Smooth muscle cell (in vitro differentiated cells): Measurements from ENCODE around the gene LPAR3. TPM values are rescaled to one million over a fixed set of nuclear protein-coding genes. Genes with fewer than 3 reads are reported as not detected.

ENCODE experiments used
- DNase-seq: peaks from one replicate; lab custom pipeline; 2025; ENCODE audit not compliant: unreplicated experiment; lab: John Stamatoyannopoulos, UW
- H2AFZ ChIP-seq: fragments of 200-600 bp; sonication (generic); 2 replicates; pipeline ENCODE4 v1.6.0; 2016; ENCODE audit warnings: antibody characterized with exemption, low read depth, mild to moderate bottlenecking
- H3F3A ChIP-seq: fragments of 200-600 bp; sonication (generic); 2 replicates; pipeline ENCODE4 v1.6.0; 2017; ENCODE audit warnings: antibody characterized with exemption, low read depth
- H3K27ac ChIP-seq: fragments of 200-600 bp; sonication (generic); 2 replicates; pipeline ENCODE4 v1.5.1; 2016; ENCODE audit warnings: low read depth, mild to moderate bottlenecking
- H3K27me3 ChIP-seq: fragments of 200-600 bp; sonication (generic); 2 replicates; pipeline ENCODE4 v1.6.1; 2016; ENCODE audit warnings: low read depth, mild to moderate bottlenecking
- H3K36me3 ChIP-seq: fragments of 200-600 bp; sonication (generic); 2 replicates; pipeline ENCODE4 v1.5.1; 2016; ENCODE audit warnings: low read depth
- H3K4me1 ChIP-seq: fragments of 200-600 bp; sonication (generic); 2 replicates; pipeline ENCODE4 v1.5.1; 2016; ENCODE audit warnings: low read depth
- H3K4me2 ChIP-seq: fragments of 200-600 bp; sonication (generic); 2 replicates; pipeline ENCODE4 v1.6.0; 2016; ENCODE audit warnings: mild to moderate bottlenecking
- H3K4me3 ChIP-seq: fragments of 200-600 bp; sonication (generic); 2 replicates; pipeline ENCODE4 v1.5.1; 2016; ENCODE audit warnings: mild to moderate bottlenecking
- H3K79me2 ChIP-seq: fragments of 200-600 bp; sonication (generic); 2 replicates; pipeline ENCODE4 v1.6.0; 2016; ENCODE audit warnings: low read depth, mild to moderate bottlenecking
- H3K9ac ChIP-seq: fragments of 200-600 bp; sonication (generic); 2 replicates; pipeline ENCODE4 v1.6.0; 2016; ENCODE audit warnings: low read depth
- H3K9me3 ChIP-seq: fragments of 200-600 bp; sonication (generic); replicated peaks from 2 replicates; pipeline ENCODE4 v1.5.1; 2016; ENCODE audit warnings: low read depth
- H4K20me1 ChIP-seq: fragments of 200-600 bp; sonication (generic); 2 replicates; pipeline ENCODE4 v1.6.0; 2016; ENCODE audit warnings: low read depth
- CTCF ChIP-seq: fragments of 200-600 bp; sonication (generic); IDR thresholded peaks from 2 replicates; pipeline ENCODE4 v1.5.1; 2017; ENCODE audit warnings: borderline replicate concordance, mild to moderate bottlenecking, antibody characterized with exemption; ENCODE audit not compliant: insufficient read depth, poor library complexity, severe bottlenecking
- WGBS: methylation state at CpG from one replicate; pipeline ENCODE4 v1.1.7; 2016; ENCODE audit warnings: low lambda C conversion rate; 5-methylcytosine and 5-hydroxymethylcytosine counted together
- polyA plus RNA-seq: library from polyadenylated mRNA; unstranded; fragments of >200 nt; fragmentation: Nextera tagmentation; extraction: Ambion mirVana; gene quantifications from 2 replicates; pipeline ENCODE4 v1.2.1, GENCODE V29; 2016
- total RNA-seq: library from RNA; depleted of rRNA; stranded (reverse); fragments of >200 nt; gene quantifications from 2 replicates; pipeline ENCODE4 v1.2.3, GENCODE V29; 2014

The LPAR3 gene
- total and polyA plus RNA-seq, 2 experiments from 2014 or later, result 0.78 to 0.94 TPM

- WGBS, result 80% methylated on average over 3 of the region's 3 CpGs
Observed at GRCh38 chr1:84827976-84828375, 65.0 kb downstream of the LPAR3 start.

GRCh38 chr1:84827555-84827954, 65.5 kb downstream of the LPAR3 start:
- no peak overlapping the region for H3K9ac ChIP-seq
- 66% methylated on average over 3 of the region's 3 CpGs for WGBS
- no peaks in the 10 kb centered on the region for H3K27me3 ChIP-seq
- no peak for DNase-seq
- no peak overlapping the region for H2AFZ ChIP-seq
- H3K27ac ChIP-seq, result no peak overlapping the region
- H3K79me2 ChIP-seq, result no peaks in the 10 kb centered on the region
- no peak for TF ChIP-seq CTCF
- H4K20me1 ChIP-seq, result no peaks in the 10 kb centered on the region
- H3F3A ChIP-seq, result no peaks in the 10 kb centered on the region
- no peak overlapping the region for H3K4me2 ChIP-seq
- H3K9me3 ChIP-seq, result no peaks in the 10 kb centered on the region
- no peak overlapping the region for H3K4me3 ChIP-seq
- no peaks in the 10 kb centered on the region for H3K4me1 ChIP-seq
- H3K36me3 ChIP-seq, result no peaks in the 10 kb centered on the region

More at GRCh38 chr1:84827976-84828375, 65.0 kb downstream of the LPAR3 start:
- Histone ChIP-seq H3K36me3 (no peaks in the 10 kb centered on the region), H3K4me3 (no peak overlapping the region), H3K79me2 (no peaks in the 10 kb centered on the region), H3F3A (no peaks in the 10 kb centered on the region), H3K27me3 (no peaks in the 10 kb centered on the region), H3K4me2 (no peak overlapping the region), H2AFZ (no peak overlapping the region), H3K4me1 (no peaks in the 10 kb centered on the region), H3K27ac (no peak overlapping the region), H3K9me3 (no peaks in the 10 kb centered on the region), H4K20me1 (no peaks in the 10 kb centered on the region), H3K9ac (no peak overlapping the region)
- TF ChIP-seq CTCF, result no peak
- DNase-seq, result no peak

GRCh38 chr1:84825161-84825560, 67.8 kb downstream of the LPAR3 start:
- no peaks in the 10 kb centered on the region for H3K27me3 ChIP-seq
- TF ChIP-seq CTCF, result no peak
- no peak overlapping the region for H3K27ac ChIP-seq
- no peak overlapping the region for H2AFZ ChIP-seq
- H3K4me3 ChIP-seq, result no peak overlapping the region
- no peak overlapping the region for H3K4me2 ChIP-seq
- H3F3A ChIP-seq, result no peaks in the 10 kb centered on the region
- H4K20me1 ChIP-seq, result no peaks in the 10 kb centered on the region
- no peak overlapping the region for H3K9ac ChIP-seq
- no peaks in the 10 kb centered on the region for H3K79me2 ChIP-seq
- WGBS, result 72% methylated on average over 3 of the region's 3 CpGs
- no peaks in the 10 kb centered on the region for H3K36me3 ChIP-seq
- no peaks in the 10 kb centered on the region for H3K9me3 ChIP-seq
- DNase-seq, result no peak
- H3K4me1 ChIP-seq, result no peaks in the 10 kb centered on the region

- Histone ChIP-seq H3K27me3 (no peaks in the 10 kb centered on the region), H3K4me1 (no peaks in the 10 kb centered on the region)
- 100% methylated on average over 1 of the region's 1 CpG for WGBS
Observed at GRCh38 chr1:84823991-84824390, 69.0 kb downstream of the LPAR3 start.

More at GRCh38 chr1:84823991-84824390, 69.0 kb downstream of the LPAR3 start:
- Histone ChIP-seq H3K9me3 (no peaks in the 10 kb centered on the region), H2AFZ (no peak overlapping the region), H3K4me3 (no peak overlapping the region), H4K20me1 (no peaks in the 10 kb centered on the region), H3K79me2 (no peaks in the 10 kb centered on the region), H3K36me3 (no peaks in the 10 kb centered on the region), H3K9ac (no peak overlapping the region), H3F3A (no peaks in the 10 kb centered on the region), H3K4me2 (no peak overlapping the region), H3K27ac (no peak overlapping the region)
- DNase-seq, result no peak
- TF ChIP-seq CTCF, result no peak
